HEK293 (cell line): ENCODE data around the gene TCF3.

Source experiments
- CTCF ChIP-seq: fragments of 450-650 bp; formaldehyde crosslinking; IDR thresholded peaks from 2 replicates; pipeline ENCODE4 v1.5.1; 2016; ENCODE audit warnings: missing biosample characterization, missing genetic modification characterization
- KLF16 ChIP-seq: fragments of 450-650 bp; formaldehyde crosslinking; IDR thresholded peaks from 2 replicates; pipeline ENCODE4 v1.5.1; 2017; ENCODE audit warnings: missing biosample characterization, missing genetic modification characterization

- TF ChIP-seq KLF16 (tag by site-specific recombination) (no peak), CTCF (tag by site-specific recombination) (no peak)
These were observed 28.0 kb downstream of the TCF3 start for GRCh38 chr19:1624458-1624857.
